RPMI7951 (cell line): Measurements from ENCODE around the gene ATP5F1C. TPM values are rescaled to one million over a fixed set of nuclear protein-coding genes. Genes with fewer than 3 reads are reported as not detected.
"Not testable (repeated sequence)": the region's sequence is repeated elsewhere in the genome, so short reads cannot be mapped to it uniquely, and the experiment has no call there.

Source experiments
- DNase-seq: peaks from one replicate; pipeline ENCODE4 v3.0.0-alpha.2; 2012; ENCODE audit warnings: low read depth
- total RNA-seq: library from RNA; depleted of rRNA; stranded (reverse); fragments of >200 nt; shearing (Covaris generic); gene quantifications from 2 replicates; pipeline ENCODE4 v1.2.3, GENCODE V29; 2014; rRNA removed

Gene ATP5F1C
- total RNA-seq: 525 and 547 TPM in 2 replicates

- DNase-seq: peak; percentile 95
These were observed at the start of gene ATP5F1C, which contains the start of gene KIN for GRCh38 chr10:7787857-7788638. ATP5F1C (plus strand) TSS chr10:7788177; CDS start chr10:7788208, 31 bp downstream. KIN (minus strand) TSS chr10:7787993; CDS start chr10:7787933, 60 bp downstream.

- DNase-seq: no peak
These were observed 49.2 kb upstream of the ATP5F1C start for GRCh38 chr10:7738536-7739407.

GRCh38 chr10:7744307-7744706 is 43.7 kb upstream of the ATP5F1C start:
- DNase-seq: no peak

- peak; percentile 7 for DNase-seq
These were observed 39.3 kb upstream of the ATP5F1C start for GRCh38 chr10:7748637-7749036.

- no peak for DNase-seq
These were observed 37.8 kb upstream of the ATP5F1C start for GRCh38 chr10:7750222-7750621.

GRCh38 chr10:7752251-7752650 is 35.7 kb upstream of the ATP5F1C start:
- no peak for DNase-seq

- no peak for DNase-seq
These were observed 32.9 kb upstream of the ATP5F1C start for GRCh38 chr10:7755103-7755502.

GRCh38 chr10:7756360-7756992 is 31.5 kb upstream of the ATP5F1C start:
- peak; percentile 41 for DNase-seq

GRCh38 chr10:7763929-7764328 is 24.0 kb upstream of the ATP5F1C start:
- DNase-seq: no peak

GRCh38 chr10:7766241-7766640 is 21.7 kb upstream of the ATP5F1C start:
- no peak for DNase-seq

GRCh38 chr10:7767209-7767608 is 20.8 kb upstream of the ATP5F1C start:
- DNase-seq: no peak

- DNase-seq: no peak
These were observed 19.6 kb upstream of the ATP5F1C start for GRCh38 chr10:7768417-7768816.

GRCh38 chr10:7773845-7774801 is 13.9 kb upstream of the ATP5F1C start:
- DNase-seq: no peak

GRCh38 chr10:7776777-7777176 is 11.2 kb upstream of the ATP5F1C start:
- DNase-seq: no peak

- DNase-seq: not testable (repeated sequence)
These were observed 5.8 kb upstream of the ATP5F1C start for GRCh38 chr10:7782194-7782593.

- DNase-seq: no peak
These were observed 1.5 kb upstream of the ATP5F1C start for GRCh38 chr10:7786430-7786829.

- DNase-seq: peak; percentile 20
These were observed 674 bp upstream of the ATP5F1C start for GRCh38 chr10:7787150-7787856.

- peak; percentile 34 for DNase-seq
These were observed 786 bp downstream of the ATP5F1C start for GRCh38 chr10:7788639-7789286.

- DNase-seq: peak; percentile 61
These were observed 1.4 kb downstream of the ATP5F1C start for GRCh38 chr10:7789390-7789789.

- peak; percentile 15 for DNase-seq
These were observed 4.6 kb downstream of the ATP5F1C start for GRCh38 chr10:7792541-7792940.
